ENCODE measurements around the gene GJC2.

Gene GJC2

DNA sequence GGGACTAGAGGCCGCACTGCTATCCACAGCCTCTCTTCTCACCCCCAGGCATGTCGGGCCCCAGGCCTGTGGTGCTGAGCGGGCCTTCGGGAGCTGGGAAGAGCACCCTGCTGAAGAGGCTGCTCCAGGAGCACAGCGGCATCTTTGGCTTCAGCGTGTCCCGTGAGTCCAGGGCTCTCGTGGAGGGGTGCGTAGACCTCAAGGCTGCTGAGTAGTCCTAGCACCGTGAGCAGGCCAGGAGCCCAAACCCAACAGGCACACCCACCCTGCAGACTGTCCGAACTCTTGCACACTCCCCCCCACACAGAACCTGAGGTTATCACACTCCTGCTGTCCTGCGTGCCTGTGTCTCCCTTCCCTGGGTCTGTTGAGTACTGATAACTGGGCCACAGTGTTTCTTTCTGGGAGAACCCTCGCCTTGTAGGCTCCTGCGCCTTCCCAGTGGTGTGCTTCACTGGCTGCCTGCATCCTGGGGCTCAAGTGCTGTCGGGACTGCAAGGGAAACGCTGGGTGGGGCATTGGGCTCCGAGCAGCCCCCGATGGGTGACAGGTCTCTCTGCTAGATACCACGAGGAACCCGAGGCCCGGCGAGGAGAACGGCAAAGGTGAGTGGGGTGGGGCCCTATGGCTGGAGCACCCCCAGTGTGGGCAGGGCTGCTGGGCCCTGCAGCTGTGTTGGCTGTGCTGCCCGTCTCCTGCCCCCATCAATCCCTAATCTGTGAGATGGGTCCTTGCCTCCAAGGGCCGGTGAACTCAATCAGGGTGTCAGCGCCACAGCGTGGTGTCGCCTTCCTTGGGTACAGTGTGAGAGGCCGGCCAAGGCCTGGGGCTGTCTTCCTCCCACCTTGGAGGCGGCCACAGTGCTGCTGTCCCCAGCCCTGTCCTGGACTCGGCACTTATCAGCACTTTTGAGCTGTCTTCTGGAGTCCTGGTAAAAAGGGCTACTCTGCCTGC lies 4.0 kb upstream of the GJC2 start:
- DNase-seq (ENCODE audit: low read depth), result no peak

DNA sequence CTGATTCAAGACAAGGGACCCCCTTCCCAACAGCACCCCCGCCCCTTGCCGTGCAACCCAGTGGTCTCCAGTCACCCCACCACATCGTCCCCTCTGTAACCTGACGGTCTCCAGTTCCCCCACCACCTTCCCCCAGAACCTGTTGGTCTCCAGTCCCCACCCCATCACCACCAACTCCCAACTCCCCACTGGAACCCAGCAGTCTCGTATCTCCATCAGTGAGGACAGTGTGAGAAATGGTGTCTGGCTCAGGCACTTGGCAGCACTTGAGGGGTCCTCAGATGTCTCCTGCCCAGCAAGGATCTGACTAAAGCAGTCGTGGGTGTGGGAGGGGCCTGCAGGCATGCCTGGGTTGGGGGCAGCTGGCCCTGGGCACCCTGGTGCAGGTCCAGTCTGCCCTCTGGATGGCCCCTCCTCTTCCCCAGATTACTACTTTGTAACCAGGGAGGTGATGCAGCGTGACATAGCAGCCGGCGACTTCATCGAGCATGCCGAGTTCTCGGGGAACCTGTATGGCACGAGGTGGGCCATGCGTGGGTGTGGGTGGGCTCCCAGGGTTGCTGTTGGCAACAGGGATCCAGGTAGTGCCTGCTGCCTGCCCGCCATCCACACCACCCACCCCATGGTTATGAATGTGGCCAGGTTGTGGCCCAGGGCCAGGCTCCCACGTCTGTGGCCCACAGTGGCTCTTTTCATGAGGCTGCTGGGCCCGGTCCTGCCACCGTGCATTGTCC lies 3.1 kb upstream of the GJC2 start:
- DNase-seq (ENCODE audit: low read depth), result no peak

DNA sequence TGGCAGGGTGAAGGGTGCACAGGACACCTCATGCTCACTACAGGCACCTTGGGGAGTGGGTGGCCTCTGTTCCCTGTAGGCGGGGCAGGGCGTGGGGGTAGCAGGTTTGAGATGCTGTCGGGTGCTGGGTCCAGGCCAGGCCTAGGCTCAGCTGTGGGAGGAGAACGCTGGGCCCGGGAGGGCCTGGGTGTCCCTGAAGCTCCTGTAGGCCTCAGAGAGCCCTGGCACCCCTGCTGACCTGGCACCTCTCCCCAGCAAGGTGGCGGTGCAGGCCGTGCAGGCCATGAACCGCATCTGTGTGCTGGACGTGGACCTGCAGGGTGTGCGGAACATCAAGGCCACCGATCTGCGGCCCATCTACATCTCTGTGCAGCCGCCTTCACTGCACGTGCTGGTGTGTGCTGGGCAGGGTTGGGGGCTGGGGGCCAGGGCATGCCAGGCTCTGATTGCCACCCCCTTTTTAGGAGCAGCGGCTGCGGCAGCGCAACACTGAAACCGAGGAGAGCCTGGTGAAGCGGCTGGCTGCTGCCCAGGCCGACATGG lies 2.5 kb upstream of the GJC2 start:
- no peak for DNase-seq (ENCODE audit: low read depth)

DNA sequence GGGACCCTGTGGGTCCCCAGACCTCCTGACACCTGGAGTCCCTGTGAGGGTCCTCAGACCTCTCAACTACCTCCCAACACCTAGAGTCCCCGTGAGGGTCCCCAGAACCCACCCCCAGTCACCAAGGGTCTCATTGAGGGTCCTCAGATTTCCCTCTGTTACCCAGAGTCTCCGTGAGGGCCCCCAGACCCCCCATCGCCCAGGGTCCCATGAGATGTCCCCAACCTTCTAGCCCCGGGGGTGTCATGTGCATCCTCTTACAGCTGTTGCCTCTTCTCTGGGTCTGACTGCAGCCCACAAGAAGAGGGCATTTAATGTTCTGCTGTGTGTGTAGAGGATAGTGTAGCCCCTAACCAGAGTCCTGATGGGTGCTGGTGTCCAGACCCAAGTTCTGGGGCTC lies 2.0 kb upstream of the GJC2 start:
- no peak for DNase-seq (ENCODE audit: low read depth)

DNA sequence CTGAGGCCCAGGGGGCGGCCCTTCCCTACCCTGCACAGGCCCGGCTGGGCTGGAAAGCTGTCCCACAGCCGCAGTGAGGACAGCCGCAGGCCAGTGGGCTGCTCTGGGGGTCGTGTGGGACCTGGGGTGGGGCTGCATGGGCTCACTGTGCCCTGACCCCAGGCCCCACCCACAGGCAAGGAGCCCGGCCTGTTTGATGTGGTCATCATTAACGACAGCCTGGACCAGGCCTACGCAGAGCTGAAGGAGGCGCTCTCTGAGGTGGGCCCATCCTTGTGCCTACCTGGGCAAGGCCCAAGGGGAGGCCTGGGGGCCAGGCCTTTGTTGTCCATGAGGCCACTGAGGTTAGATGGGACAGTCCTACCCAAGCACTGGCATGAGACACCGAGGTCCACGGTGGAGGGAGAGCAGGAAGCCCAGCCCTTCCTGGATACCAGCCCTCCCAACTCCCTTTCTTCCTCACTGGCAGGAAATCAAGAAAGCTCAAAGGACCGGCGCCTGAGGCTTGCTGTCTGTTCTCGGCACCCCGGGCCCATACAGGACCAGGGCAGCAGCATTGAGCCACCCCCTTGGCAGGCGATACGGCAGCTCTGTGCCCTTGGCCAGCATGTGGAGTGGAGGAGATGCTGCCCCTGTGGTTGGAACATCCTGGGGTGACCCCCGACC lies 1.4 kb upstream of the GJC2 start:
- DNase-seq (ENCODE audit: low read depth), result no peak

DNA sequence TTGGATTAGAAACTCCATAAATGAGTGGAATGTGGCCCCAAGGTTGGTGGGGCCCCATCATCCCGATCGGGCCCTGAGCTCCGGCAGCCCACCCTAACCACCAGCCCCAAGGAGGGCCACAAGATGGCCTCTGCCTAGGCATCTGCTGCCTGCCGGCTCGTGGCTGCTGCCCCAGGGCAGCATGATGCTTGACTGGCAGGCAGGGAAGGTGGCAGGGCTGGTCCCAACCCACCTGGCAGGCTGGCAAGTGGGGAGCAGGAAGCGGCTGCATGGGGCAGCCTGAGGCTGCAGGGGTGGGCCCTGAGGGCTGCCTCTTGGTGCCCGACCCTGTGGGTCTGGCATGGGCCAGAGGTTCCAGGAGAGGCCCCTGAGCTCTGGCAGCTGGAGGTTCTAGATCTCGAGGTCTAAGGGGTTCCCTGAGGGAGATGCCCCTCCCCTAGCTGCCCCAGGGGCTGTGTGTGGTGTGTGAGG lies 760 bp upstream of the GJC2 start:
- DNase-seq (ENCODE audit: low read depth), result no peak

DNA sequence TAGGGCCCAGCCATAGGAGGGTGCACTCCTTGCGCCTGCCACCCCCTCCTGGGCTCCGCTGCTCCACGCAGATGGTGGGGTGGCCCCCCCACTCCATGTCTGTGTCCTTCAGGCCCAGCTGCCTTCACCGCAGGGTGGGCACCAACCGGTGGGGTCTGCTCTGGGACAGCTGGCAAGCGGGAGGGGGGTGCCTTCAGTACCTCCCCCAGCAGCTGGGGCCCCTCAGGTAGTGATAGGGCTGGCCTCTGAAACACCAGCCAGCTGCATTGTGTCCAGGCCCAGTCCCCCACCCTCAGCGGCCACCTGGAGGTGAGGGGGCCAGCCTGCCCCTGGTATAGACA lies 360 bp downstream of the GJC2 start:
- DNase-seq (ENCODE audit: low read depth), result no peak

DNA sequence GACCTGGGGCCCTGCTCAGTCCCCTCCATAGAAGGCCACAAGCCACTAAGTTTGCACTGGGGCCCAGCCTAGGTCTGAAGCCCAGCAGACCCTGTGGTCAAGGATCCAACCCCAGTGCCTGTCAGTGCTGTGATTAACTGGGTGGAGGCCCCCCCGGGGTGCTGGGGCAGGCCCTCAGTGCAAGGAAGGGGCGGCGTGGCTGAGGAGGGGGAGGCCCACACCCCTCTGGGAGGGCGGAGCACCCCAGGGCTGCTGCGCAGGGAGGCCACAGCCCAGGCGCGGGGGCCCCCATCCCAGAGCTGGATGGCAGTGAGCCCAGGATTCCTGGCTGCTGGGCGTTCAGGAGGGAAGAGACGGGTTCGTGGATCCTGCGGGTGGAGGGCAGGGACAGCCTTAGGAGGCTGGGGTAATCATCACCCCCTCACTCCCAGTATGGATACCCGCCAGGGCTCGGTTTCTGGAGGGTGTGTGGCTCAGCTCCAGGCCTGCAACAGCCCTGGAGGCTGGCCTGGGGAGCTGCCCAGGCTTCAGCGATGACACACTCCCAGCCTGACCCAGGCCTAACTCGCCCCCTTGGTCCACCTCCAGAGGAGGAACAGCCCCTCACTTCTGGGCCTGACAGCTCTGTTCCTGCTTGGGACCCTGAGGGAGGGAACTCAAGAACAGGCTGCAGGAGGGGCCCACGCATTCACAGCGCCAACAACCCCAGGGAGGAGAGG lies 890 bp downstream of the GJC2 start:
- no peak for DNase-seq (ENCODE audit: low read depth)

DNA sequence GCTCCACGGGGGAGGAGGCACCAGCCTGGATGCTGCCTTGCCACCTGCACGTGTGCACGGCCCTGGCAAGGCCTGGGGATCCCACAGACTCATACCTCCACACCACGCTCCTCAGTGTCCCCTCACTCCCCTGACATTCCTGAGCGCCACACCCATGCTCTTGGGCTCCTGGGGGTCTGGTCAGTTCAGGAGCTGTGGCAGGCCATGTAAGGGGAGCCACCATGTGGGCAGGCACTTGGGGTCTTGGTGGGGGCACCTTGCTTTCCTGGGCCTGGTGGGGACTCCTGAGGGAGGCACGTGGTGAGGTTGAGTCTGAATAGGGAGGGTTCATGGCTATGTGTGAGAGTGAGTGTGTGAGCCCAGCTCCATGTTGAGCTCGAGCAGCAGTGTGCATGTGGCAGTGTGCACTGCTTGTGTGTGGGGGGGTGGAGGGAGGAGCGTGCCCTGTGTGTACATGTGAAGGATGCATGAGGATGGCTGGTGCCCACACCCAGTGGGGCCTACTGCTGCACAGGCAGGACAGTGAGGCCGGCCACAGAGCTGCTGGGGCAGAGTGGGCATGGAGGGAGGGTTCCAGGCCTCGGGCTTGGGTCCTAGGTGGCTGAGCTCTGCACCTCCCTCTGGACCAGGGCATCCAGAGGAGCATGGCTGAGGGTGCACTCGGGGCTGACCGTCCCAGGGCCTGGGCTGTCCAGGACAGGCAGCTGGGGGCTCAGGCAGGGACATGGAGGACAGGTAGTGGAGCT lies 1.6 kb downstream of the GJC2 start:
- DNase-seq (ENCODE audit: low read depth), result no peak

DNA sequence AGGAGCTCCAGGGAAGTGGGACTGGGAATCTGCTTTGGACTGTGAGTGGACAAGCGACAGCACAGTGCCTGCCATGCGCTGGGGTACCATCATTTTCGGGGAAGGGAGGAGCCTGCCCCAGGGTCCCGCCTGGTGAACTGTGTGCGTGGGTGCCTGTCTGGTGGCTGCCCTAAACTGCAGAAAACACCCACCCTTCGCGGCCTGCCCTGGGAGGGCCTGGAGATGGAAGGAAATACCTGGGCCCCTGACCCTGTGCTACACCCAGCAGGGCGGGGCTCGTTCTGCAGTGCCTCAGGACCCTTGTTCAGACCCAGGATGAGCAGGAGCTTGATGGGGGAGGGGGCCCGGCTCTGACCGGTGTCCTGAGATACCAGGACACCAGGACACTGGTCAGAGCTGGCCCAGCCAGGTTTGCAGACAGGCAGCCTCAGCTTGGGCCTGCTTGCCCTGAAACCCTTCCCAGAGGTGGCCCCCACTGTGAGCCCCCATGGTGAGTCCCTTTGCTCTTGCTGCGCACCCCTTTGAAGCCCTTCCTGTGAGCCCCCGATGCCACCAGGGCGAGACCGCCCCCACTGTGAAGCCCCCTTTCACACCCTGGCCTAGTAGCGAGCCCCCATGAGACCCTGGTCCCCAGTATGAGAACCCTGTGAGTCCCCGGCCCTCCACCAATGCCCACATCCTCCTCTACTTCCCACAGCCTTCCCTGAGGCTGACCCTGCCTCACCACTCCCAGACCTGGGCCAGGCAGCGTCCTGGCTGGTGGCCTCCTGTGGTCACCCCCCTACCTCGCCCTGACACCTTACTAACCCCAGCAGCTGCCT lies 2.6 kb downstream of the GJC2 start:
- no peak for DNase-seq (ENCODE audit: low read depth)

DNA sequence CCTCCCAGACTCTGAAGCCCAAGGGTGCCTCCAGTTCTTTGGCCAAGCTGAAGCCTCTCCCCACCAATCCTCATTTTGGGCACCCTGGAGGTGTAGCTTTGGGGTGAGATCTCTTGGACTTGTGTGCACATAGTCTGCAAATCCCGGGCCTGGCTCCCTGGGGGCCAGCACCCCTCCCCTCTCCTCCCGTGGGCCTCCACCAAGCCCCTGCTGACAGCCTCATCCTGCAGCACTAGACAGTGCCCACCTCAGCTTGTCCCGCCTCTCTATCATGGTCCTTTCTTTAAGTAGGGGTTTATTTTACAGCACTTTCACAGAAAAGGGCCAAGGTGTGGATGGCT lies 3.2 kb downstream of the GJC2 start:
- DNase-seq (ENCODE audit: low read depth), result no peak

DNA sequence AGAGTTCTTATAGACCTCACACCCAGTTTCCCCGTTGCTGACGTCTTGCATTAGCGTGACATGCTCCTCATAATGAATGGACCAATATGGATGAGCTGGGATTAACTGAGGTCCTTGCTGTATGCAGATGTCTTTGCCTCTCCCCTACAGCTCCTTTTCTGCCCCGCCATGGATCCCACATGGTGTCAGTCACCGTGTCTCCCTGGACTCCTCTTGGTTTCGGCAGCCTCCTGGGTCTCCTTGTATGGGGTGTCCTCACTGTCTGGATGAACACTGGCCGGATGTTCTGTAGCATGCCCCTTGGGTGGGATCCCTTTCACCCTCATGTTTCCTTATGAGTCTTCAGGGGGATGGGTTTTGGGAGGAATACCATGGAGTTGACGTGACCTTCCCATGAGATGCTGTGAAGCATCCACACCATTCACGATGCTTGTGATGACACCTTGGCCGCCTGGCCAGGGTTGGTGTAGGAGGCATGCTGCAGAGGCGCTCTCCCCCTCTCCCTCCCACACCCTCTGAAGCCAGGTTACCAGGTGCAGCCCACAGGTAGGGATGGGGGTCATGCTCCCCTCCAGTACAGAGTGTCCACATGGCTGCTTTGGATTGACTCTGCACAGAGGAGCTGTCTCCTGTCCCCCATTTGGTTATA lies 4.4 kb downstream of the GJC2 start:
- DNase-seq (ENCODE audit: low read depth), result no peak

DNA sequence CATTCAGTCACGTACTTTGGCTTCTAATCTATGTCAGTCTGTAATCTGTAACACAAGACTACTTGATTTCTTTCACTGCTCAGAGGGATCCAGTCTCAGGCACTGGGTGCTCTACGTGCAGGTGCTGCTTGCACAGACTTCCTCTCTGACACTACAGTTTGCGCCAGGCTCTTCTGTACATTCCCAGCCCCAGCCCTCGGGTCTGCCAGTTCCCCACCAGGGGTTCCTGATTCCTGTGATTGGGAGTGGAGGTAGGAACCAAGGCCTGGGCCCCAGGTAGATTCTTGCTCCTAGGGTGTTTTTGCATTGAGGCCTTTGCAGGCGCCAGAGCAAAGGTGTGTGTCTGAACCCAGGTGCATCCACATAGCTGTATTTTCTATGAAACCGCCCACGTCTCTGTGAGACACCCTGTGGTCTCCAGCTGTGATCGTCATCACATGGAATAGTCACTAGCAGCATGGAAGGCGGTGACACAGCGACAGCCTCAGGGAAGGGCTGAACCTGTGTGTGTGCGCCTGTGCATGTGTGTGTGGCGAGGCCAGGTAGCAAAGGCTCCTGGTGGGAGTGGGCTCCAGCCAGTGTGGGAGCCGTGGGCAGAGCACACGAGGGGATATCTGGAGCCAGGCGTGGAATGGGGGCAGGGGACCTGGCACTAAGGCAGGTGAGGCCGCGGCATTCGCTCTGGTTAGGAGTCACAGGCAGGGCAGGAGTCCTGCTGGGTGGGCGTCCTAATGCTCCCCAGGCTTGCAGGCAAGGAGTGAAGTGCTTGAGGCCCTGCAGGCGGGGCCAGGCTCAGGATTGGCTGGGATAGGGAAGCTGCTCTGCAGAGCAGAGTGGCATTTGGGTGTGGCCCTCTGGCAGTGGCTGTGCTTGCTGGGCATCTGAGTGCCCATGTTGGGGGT lies 5.2 kb downstream of the GJC2 start:
- no peak for DNase-seq (ENCODE audit: low read depth)

DNA sequence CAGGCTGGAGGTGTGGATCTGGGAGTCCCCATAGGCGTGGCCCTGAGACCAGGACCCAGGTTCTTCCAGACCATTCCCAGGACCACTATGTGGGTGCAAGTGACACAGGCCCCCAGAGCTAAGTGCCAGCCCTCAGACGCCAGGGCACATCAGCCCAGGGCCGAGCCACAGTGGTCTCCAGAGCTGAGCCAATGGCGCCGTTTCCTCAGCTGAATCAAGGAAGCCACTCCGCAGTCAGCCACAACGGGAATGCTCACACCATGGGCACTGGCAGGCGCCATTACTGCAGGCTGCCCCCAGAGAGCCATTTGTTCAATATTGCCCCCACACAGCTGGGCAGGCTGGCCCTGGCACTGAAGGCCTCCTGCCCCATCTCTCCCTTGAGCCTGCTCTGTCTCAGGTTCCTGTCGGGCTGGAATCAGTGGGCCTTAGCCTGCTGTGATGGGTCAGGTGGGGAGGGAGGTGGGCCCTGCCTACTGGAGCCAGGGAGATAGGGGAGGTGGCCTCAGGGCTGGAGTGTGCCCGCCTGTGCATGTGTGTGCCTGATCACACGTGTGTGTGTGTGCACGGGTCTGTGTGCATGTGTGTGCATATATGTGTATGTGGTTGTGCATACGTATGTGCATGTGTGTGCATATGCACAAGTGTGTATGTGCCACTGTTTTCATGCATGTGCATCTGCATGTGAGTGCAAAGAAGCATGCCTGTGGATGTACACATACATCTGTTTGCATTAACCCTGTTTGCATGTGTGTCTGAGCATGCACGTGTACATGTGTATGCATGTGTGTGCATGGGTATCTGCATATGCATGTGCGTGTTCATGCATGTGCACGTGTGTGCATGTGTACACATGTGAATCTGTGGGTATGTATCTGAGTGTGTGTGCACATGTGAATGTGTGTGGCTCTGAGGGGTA lies 6.1 kb downstream of the GJC2 start:
- DNase-seq (ENCODE audit: low read depth), result no peak

DNA sequence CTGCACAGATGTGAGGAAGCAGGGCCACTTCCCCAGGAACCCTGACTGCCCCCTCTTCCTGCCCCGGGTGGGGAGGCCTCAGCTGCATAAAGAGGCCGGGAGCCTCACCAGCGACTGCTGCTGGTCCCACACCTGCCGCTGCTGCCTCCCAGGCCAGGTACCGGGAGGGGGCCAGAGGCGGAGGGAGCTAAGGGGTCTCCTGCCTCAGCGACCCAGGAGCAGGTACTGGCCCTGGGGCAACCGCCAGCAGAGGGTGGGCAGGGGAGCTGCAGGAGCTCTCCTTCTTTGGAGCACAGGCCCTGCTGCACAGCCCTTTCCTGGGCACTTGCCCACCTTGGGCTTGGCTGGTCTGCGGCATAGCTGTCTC lies 6.8 kb downstream of the GJC2 start:
- no peak for DNase-seq (ENCODE audit: low read depth)

DNA sequence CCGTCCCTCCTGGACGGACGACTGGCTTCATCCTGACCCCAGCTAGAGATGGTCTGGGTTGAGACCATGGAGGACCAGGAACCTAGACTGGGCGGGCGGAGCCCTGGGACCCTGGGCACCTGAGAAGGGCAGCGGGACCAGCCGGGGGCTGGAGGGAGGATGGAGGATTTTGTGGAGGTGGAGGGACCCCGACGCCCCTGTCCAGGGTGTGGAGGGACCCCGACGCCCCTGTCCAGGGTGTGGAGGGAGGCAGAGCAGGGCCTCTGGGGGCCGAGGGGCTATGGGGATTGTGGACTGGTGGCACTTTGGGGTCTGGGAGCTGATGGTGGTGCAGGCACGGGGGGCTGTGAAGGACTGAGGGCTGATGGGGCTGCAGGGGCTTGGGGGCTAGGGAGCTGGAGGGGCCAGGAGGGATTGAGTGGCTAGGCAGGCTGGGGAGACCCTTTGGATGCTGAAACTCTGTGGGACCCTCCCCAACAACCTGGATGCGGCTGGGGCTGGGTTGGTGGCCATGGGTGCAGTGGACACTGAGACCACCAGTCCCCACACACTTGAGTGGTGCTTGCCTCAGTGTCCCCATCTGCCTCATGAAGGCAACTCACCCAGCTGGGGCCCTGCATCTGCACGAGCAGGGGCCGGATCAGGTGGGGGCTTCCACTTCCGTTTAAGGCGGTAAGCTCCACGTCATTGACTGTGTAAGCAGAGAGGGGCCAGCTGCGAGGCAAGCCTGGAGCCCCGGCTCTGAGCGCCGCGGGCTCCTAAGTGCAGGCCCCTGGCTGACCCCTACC lies 7.4 kb downstream of the GJC2 start:
- DNase-seq (ENCODE audit: low read depth), result no peak

DNA sequence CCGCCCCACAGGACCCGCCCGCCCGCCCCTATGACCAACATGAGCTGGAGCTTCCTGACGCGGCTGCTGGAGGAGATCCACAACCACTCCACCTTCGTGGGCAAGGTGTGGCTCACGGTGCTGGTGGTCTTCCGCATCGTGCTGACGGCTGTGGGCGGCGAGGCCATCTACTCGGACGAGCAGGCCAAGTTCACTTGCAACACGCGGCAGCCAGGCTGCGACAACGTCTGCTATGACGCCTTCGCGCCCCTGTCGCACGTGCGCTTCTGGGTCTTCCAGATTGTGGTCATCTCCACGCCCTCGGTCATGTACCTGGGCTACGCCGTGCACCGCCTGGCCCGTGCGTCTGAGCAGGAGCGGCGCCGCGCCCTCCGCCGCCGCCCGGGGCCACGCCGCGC lies 8.0 kb downstream of the GJC2 start:
- DNase-seq (ENCODE audit: low read depth), result no peak
